NCI-H226 (cell line): ENCODE measurements around the gene ERC1.
"Not testable (repeated sequence)": the region's sequence is repeated elsewhere in the genome, so short reads cannot be mapped to it uniquely, and the experiment has no call there.

Source experiments
- DNase-seq: peaks from one replicate; pipeline ENCODE4 v3.0.0-alpha.2; 2015

The ERC1 gene

GRCh38 chr12:1255125-1255524, 264.1 kb downstream of the ERC1 start:
- not testable (repeated sequence) for DNase-seq

GRCh38 chr12:1255854-1256253, 264.8 kb downstream of the ERC1 start:
- DNase-seq: not testable (repeated sequence)

- DNase-seq: no peak
Measured at GRCh38 chr12:1256285-1256684, 265.3 kb downstream of the ERC1 start.

GRCh38 chr12:1256991-1257390, 266.0 kb downstream of the ERC1 start:
- no peak for DNase-seq

GRCh38 chr12:1262011-1262410, 271.0 kb downstream of the ERC1 start:
- DNase-seq: no peak

- no peak for DNase-seq
Measured at GRCh38 chr12:1267243-1267642, 276.2 kb downstream of the ERC1 start.

- DNase-seq: no peak
Measured at GRCh38 chr12:1272142-1272541, 281.1 kb downstream of the ERC1 start.

- DNase-seq: no peak
Measured at GRCh38 chr12:1273051-1273450, 282.0 kb downstream of the ERC1 start.

GRCh38 chr12:1277905-1278304, 286.9 kb downstream of the ERC1 start:
- DNase-seq: no peak

GRCh38 chr12:1279050-1279449, 288.0 kb downstream of the ERC1 start:
- DNase-seq: no peak

GRCh38 chr12:1280059-1280458, 289.0 kb downstream of the ERC1 start:
- no peak for DNase-seq

GRCh38 chr12:1281683-1282366, 290.8 kb downstream of the ERC1 start:
- DNase-seq: peak; percentile 59

GRCh38 chr12:1282670-1283315, 291.8 kb downstream of the ERC1 start:
- DNase-seq: no peak

GRCh38 chr12:1283316-1283715, 292.3 kb downstream of the ERC1 start:
- DNase-seq: no peak

- no peak for DNase-seq
Measured at GRCh38 chr12:1284611-1285010, 293.6 kb downstream of the ERC1 start.

GRCh38 chr12:1287446-1287975, 296.5 kb downstream of the ERC1 start:
- DNase-seq: no peak

- DNase-seq: no peak
Measured at GRCh38 chr12:1288333-1288732, 297.3 kb downstream of the ERC1 start.

GRCh38 chr12:1289371-1290155, 298.5 kb downstream of the ERC1 start:
- DNase-seq: no peak

GRCh38 chr12:1290716-1291115, 299.7 kb downstream of the ERC1 start:
- DNase-seq: no peak

- no peak for DNase-seq
Measured at GRCh38 chr12:1291601-1292332, 300.7 kb downstream of the ERC1 start.

GRCh38 chr12:1293901-1294300, 302.9 kb downstream of the ERC1 start:
- no peak for DNase-seq

GRCh38 chr12:1297206-1297605, 306.2 kb downstream of the ERC1 start:
- peak; percentile 68 for DNase-seq

GRCh38 chr12:1297639-1298175, 306.7 kb downstream of the ERC1 start:
- no peak for DNase-seq
